GM23248 (cell line): ENCODE data around the gene RPS8. TPM values are rescaled to one million over a fixed set of nuclear protein-coding genes. Genes with fewer than 3 reads are reported as not detected.

ENCODE experiments used
- DNase-seq: peaks from one replicate; pipeline ENCODE4 v3.0.0-alpha.2; 2015
- H2AFZ ChIP-seq: fragments of 200-600 bp; sonication (generic); 2 replicates; pipeline ENCODE4 v1.6.1; 2016; ENCODE audit warnings: antibody characterized with exemption
- H3F3A ChIP-seq: fragments of 200-600 bp; sonication (generic); 2 replicates; pipeline ENCODE4 v1.6.1; 2016; ENCODE audit warnings: mild to moderate bottlenecking, antibody characterized with exemption, mixed run types; ENCODE audit not compliant: insufficient read depth
- H3K27ac ChIP-seq: fragments of 200-600 bp; sonication (generic); 2 replicates; pipeline ENCODE4 v1.5.1; 2016; ENCODE audit warnings: mild to moderate bottlenecking
- H3K27me3 ChIP-seq: fragments of 200-600 bp; sonication (generic); replicated peaks from 2 replicates; pipeline ENCODE4 v1.6.1; 2016; ENCODE audit warnings: mild to moderate bottlenecking; ENCODE audit not compliant: insufficient read depth
- H3K36me3 ChIP-seq: fragments of 200-600 bp; sonication (generic); 2 replicates; pipeline ENCODE4 v1.6.1; 2016; ENCODE audit warnings: low read depth, mild to moderate bottlenecking
- H3K4me1 ChIP-seq: fragments of 200-600 bp; sonication (generic); 2 replicates; pipeline ENCODE4 v1.6.1; 2016; ENCODE audit warnings: mild to moderate bottlenecking; ENCODE audit not compliant: insufficient read depth
- H3K4me2 ChIP-seq: fragments of 200-600 bp; sonication (generic); one replicate; pipeline ENCODE4 v1.6.1; 2016; ENCODE audit warnings: mild to moderate bottlenecking; ENCODE audit not compliant: unreplicated experiment
- H3K4me3 ChIP-seq: fragments of 200-600 bp; sonication (generic); 2 replicates; pipeline ENCODE4 v1.5.1; 2016; ENCODE audit warnings: mild to moderate bottlenecking
- H3K79me2 ChIP-seq: fragments of 200-600 bp; sonication (generic); 2 replicates; pipeline ENCODE4 v1.6.1; 2016; ENCODE audit warnings: mild to moderate bottlenecking; ENCODE audit not compliant: insufficient read depth
- H3K9ac ChIP-seq: fragments of 200-600 bp; sonication (generic); 2 replicates; pipeline ENCODE4 v1.6.1; 2016; ENCODE audit warnings: mild to moderate bottlenecking
- H3K9me2 ChIP-seq: fragments of 200-600 bp; sonication (generic); 2 replicates; pipeline ENCODE4 v1.6.1; 2016; ENCODE audit warnings: mixed run types, mild to moderate bottlenecking, moderate library complexity; ENCODE audit not compliant: insufficient read depth
- H3K9me3 ChIP-seq: fragments of 200-600 bp; sonication (generic); one replicate; pipeline ENCODE4 v1.6.1; 2017; ENCODE audit warnings: low read depth
- H4K20me1 ChIP-seq: fragments of 200-600 bp; sonication (generic); 2 replicates; pipeline ENCODE4 v1.6.0; 2016; ENCODE audit not compliant: insufficient read depth
- EZH2 ChIP-seq: fragments of 200-600 bp; sonication (generic); IDR thresholded peaks from 2 replicates; pipeline ENCODE4 v1.6.1; 2018; ENCODE audit warnings: antibody characterized with exemption, mild to moderate bottlenecking; ENCODE audit not compliant: insufficient read depth, poor library complexity, severe bottlenecking
- EZH2phosphoT487 ChIP-seq: fragments of 200-600 bp; sonication (generic); IDR thresholded peaks from 2 replicates; pipeline ENCODE4 v1.6.1; 2018; ENCODE audit warnings: antibody characterized with exemption, moderate library complexity, mild to moderate bottlenecking, low read depth; ENCODE audit not compliant: insufficient read depth
- WGBS, 2 experiments: methylation state at CpG; one replicate each; pipeline ENCODE4 v1.1.6; 2015 to 2017; ENCODE audit warnings: low lambda C conversion rate in 2 of 2, low coverage in 1 of 2; ENCODE audit errors: missing lambda C conversion rate in 2 of 2; 5-methylcytosine and 5-hydroxymethylcytosine counted together
- in situ Hi-C: fragments of 300-500 bp; cut with MboI; formaldehyde crosslinking; loops from 2 replicates; pipeline ENCODE4 v1.15.0; 2020
- polyA plus RNA-seq: library from polyadenylated mRNA; unstranded; fragments of >200 nt; fragmentation: Nextera tagmentation; extraction: Ambion mirVana; gene quantifications from 2 replicates; pipeline ENCODE4 v1.2.1, GENCODE V29; 2016
- total RNA-seq: library from RNA; depleted of rRNA; stranded (reverse); fragments of >200 nt; shearing (Covaris generic); gene quantifications from 2 replicates; pipeline ENCODE4 v1.2.3, GENCODE V29; 2014

Gene RPS8
- total and polyA plus RNA-seq, 2 experiments from 2014 or later: 596 to 1,375 TPM

- H3F3A ChIP-seq: peaks cover 65% of the 10 kb centered on the region
- H3K79me2 ChIP-seq: peaks cover 55% of the 10 kb centered on the region
- H3K36me3 ChIP-seq: peaks cover 45% of the 10 kb centered on the region
- 88 to 92% methylated on average over 6 of the region's 6 CpGs for WGBS, 2 experiments
- DNase-seq: no peak
- H3K9ac ChIP-seq: peak overlapping the region; percentile 29; the same call in 1 of the 2 replicates
- H3K4me1 ChIP-seq: peaks cover 20% of the 10 kb centered on the region
- H3K4me2 ChIP-seq: no peak overlapping the region
- H3K9me3 ChIP-seq: no peaks in the 10 kb centered on the region
- H3K9me2 ChIP-seq: no peaks in the 10 kb centered on the region
- H4K20me1 ChIP-seq: peaks cover 9% of the 10 kb centered on the region; the same call in 1 of the 2 replicates
- H2AFZ ChIP-seq: no peak overlapping the region
- no peaks in the 10 kb centered on the region for H3K27me3 ChIP-seq
- in situ Hi-C loops: no loop called here
- TF ChIP-seq EZH2phosphoT487: no peak
- no peak for TF ChIP-seq EZH2
- H3K27ac ChIP-seq: no peak overlapping the region
- no peak overlapping the region for H3K4me3 ChIP-seq
These were observed 3.6 kb downstream of the RPS8 start for GRCh38 chr1:44778705-44779576.

DNA sequence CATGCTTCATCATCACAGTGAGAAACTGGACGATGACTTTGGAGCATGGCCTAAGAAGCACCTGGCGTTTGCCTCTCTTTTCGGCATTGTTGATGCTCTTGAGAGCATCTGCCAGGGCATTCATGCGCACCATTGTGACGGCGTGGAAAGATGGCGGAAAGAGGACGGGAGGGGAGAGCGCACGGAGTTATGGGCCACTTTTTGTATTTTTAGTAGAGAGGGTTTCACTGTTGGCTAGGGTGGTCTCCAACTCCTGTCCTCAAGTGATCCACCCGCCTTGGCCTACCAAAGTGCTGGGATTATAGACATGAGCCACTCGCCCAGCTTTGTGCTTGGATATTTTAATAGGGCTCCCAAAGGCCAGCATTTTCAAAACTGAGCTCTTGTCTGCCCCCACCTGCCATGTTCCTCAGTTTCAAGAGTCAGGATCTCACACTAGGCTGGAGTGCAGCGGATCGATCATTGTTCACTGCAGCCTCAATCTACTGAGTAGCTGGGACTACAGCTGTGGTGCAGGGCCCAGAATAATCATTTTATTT, 5.3 kb downstream of the RPS8 start:
- Histone ChIP-seq H3K9me3 (no peaks in the 10 kb centered on the region), H3K9ac (no peak overlapping the region), H3K36me3 (peaks cover 45% of the 10 kb centered on the region), H3F3A (peaks cover 61% of the 10 kb centered on the region), H3K27me3 (no peaks in the 10 kb centered on the region), H3K9me2 (no peaks in the 10 kb centered on the region), H4K20me1 (peaks cover 9% of the 10 kb centered on the region; the same call in 1 of the 2 replicates), H3K4me2 (no peak overlapping the region), H3K79me2 (peaks cover 40% of the 10 kb centered on the region), H2AFZ (no peak overlapping the region), H3K27ac (no peak overlapping the region), H3K4me3 (no peak overlapping the region), H3K4me1 (peaks cover 15% of the 10 kb centered on the region)
- TF ChIP-seq EZH2phosphoT487: no peak
- no peak for TF ChIP-seq EZH2
- 90 to 91% methylated on average over 14 of the region's 14 CpGs for WGBS, 2 experiments
- in situ Hi-C loops: no loop called here
- no peak for DNase-seq

GRCh38 chr1:44783697-44784093, 8.4 kb downstream of the RPS8 start:
- in situ Hi-C loops: no loop called here
- Histone ChIP-seq H2AFZ (peak overlapping the region; percentile 67), H3K36me3 (peaks cover 24% of the 10 kb centered on the region), H3K9ac (peak overlapping the region; percentile 60), H3K4me1 (no peaks in the 10 kb centered on the region), H3K27me3 (no peaks in the 10 kb centered on the region), H3K9me2 (no peaks in the 10 kb centered on the region), H3K9me3 (no peaks in the 10 kb centered on the region), H3K4me3 (peak overlapping the region; percentile 59), H3F3A (peaks cover 41% of the 10 kb centered on the region), H3K4me2 (peak overlapping the region; percentile 58), H3K27ac (no peak overlapping the region), H3K79me2 (peaks cover 9% of the 10 kb centered on the region), H4K20me1 (no peaks in the 10 kb centered on the region)
- TF ChIP-seq EZH2 (no peak), EZH2phosphoT487 (no peak)
- DNase-seq: peak; percentile 18
- WGBS, 2 experiments: 63 to 64% methylated on average over 8 of the region's 8 CpGs

GRCh38 chr1:44784094-44785028, 9.0 kb downstream of the RPS8 start:
- Histone ChIP-seq H3K79me2 (peaks cover 3% of the 10 kb centered on the region; the same call in 1 of the 2 replicates), H3K9me3 (no peaks in the 10 kb centered on the region), H3K27ac (no peak overlapping the region), H3K4me3 (peak overlapping the region; percentile 59), H3K4me2 (peak overlapping the region; percentile 58), H3K9me2 (no peaks in the 10 kb centered on the region), H3K36me3 (peaks cover 17% of the 10 kb centered on the region; the same call in 1 of the 2 replicates), H2AFZ (peak overlapping the region; percentile 67), H3K27me3 (no peaks in the 10 kb centered on the region), H3K4me1 (no peaks in the 10 kb centered on the region), H4K20me1 (no peaks in the 10 kb centered on the region), H3K9ac (peak overlapping the region; percentile 60), H3F3A (peaks cover 34% of the 10 kb centered on the region)
- DNase-seq: peak; percentile 39
- TF ChIP-seq EZH2 (no peak), EZH2phosphoT487 (no peak)
- 14 to 17% methylated on average over 45 to 51 of the region's 71 CpGs for WGBS, 2 experiments
- in situ Hi-C loops: no loop called here
